ENCODE data around the gene NAA40.

Gene NAA40

GRCh38 chr11:63938479-63939396 is at the start of gene NAA40:
Gene NAA40 (plus strand): TSS chr11:63939002. CDS start chr11:63939097, 95 bp downstream.
- no peaks in the 10 kb centered on the region for H3K9me3 ChIP-seq (ENCODE audit: low read length)
- H3K36me3 ChIP-seq (ENCODE audit: insufficient read depth, low read length): no peaks in the 10 kb centered on the region
- H3K4me1 ChIP-seq (ENCODE audit: insufficient read depth, low read length): peaks cover 14% of the 10 kb centered on the region
- H2AFZ ChIP-seq (ENCODE audit: low read depth, low read length): peak within 1 kb of the TSS; percentile 98
- no peaks in the 10 kb centered on the region for H3K27me3 ChIP-seq (ENCODE audit: insufficient read depth, low read length)
- peak within 1 kb of the TSS; percentile 88 for H3K4me3 ChIP-seq (ENCODE audit: low read length)

GRCh38 chr11:63889344-63889743 is 49.5 kb upstream of the NAA40 start:
- Histone ChIP-seq H3K27me3 (ENCODE audit: insufficient read depth, low read length) (no peaks in the 10 kb centered on the region), H3K4me1 (ENCODE audit: insufficient read depth, low read length) (no peaks in the 10 kb centered on the region), H2AFZ (ENCODE audit: low read depth, low read length) (no peak overlapping the region), H3K9me3 (ENCODE audit: low read length) (peaks cover 7% of the 10 kb centered on the region), H3K36me3 (ENCODE audit: insufficient read depth, low read length) (peaks cover 5% of the 10 kb centered on the region), H3K4me3 (ENCODE audit: low read length) (no peak overlapping the region)

GRCh38 chr11:63890368-63890767 is 48.4 kb upstream of the NAA40 start:
- H3K36me3 ChIP-seq (ENCODE audit: insufficient read depth, low read length): peaks cover 12% of the 10 kb centered on the region
- H3K9me3 ChIP-seq (ENCODE audit: low read length): peaks cover 7% of the 10 kb centered on the region
- no peaks in the 10 kb centered on the region for H3K27me3 ChIP-seq (ENCODE audit: insufficient read depth, low read length)
- H3K4me3 ChIP-seq (ENCODE audit: low read length): no peak overlapping the region
- H2AFZ ChIP-seq (ENCODE audit: low read depth, low read length): no peak overlapping the region
- no peaks in the 10 kb centered on the region for H3K4me1 ChIP-seq (ENCODE audit: insufficient read depth, low read length)

- Histone ChIP-seq H3K4me3 (ENCODE audit: low read length) (no peak overlapping the region), H2AFZ (ENCODE audit: low read depth, low read length) (no peak overlapping the region)
Observed at GRCh38 chr11:63892228-63892627, 46.6 kb upstream of the NAA40 start.

GRCh38 chr11:63893355-63893754 is 45.4 kb upstream of the NAA40 start:
- Histone ChIP-seq H3K9me3 (ENCODE audit: low read length) (peaks cover 7% of the 10 kb centered on the region), H3K4me1 (ENCODE audit: insufficient read depth, low read length) (no peaks in the 10 kb centered on the region), H3K36me3 (ENCODE audit: insufficient read depth, low read length) (peaks cover 37% of the 10 kb centered on the region), H3K27me3 (ENCODE audit: insufficient read depth, low read length) (no peaks in the 10 kb centered on the region), H3K4me3 (ENCODE audit: low read length) (no peak overlapping the region), H2AFZ (ENCODE audit: low read depth, low read length) (no peak overlapping the region)

More at GRCh38 chr11:63892228-63892627, 46.6 kb upstream of the NAA40 start:
- H3K9me3 ChIP-seq (ENCODE audit: low read length): peaks cover 7% of the 10 kb centered on the region
- no peaks in the 10 kb centered on the region for H3K27me3 ChIP-seq (ENCODE audit: insufficient read depth, low read length)
- H3K4me1 ChIP-seq (ENCODE audit: insufficient read depth, low read length): no peaks in the 10 kb centered on the region
- H3K36me3 ChIP-seq (ENCODE audit: insufficient read depth, low read length): peaks cover 25% of the 10 kb centered on the region

GRCh38 chr11:63896071-63896470 is 42.7 kb upstream of the NAA40 start:
- no peaks in the 10 kb centered on the region for H3K4me1 ChIP-seq (ENCODE audit: insufficient read depth, low read length)
- H3K27me3 ChIP-seq (ENCODE audit: insufficient read depth, low read length): no peaks in the 10 kb centered on the region
- H3K9me3 ChIP-seq (ENCODE audit: low read length): peaks cover 7% of the 10 kb centered on the region
- H2AFZ ChIP-seq (ENCODE audit: low read depth, low read length): no peak overlapping the region
- H3K36me3 ChIP-seq (ENCODE audit: insufficient read depth, low read length): peaks cover 62% of the 10 kb centered on the region
- H3K4me3 ChIP-seq (ENCODE audit: low read length): no peak overlapping the region

GRCh38 chr11:63897459-63898146 is 41.2 kb upstream of the NAA40 start:
- H3K4me3 ChIP-seq (ENCODE audit: low read length): no peak overlapping the region
- H3K27me3 ChIP-seq (ENCODE audit: insufficient read depth, low read length): no peaks in the 10 kb centered on the region
- H3K9me3 ChIP-seq (ENCODE audit: low read length): peaks cover 6% of the 10 kb centered on the region
- peaks cover 71% of the 10 kb centered on the region for H3K36me3 ChIP-seq (ENCODE audit: insufficient read depth, low read length)
- H2AFZ ChIP-seq (ENCODE audit: low read depth, low read length): no peak overlapping the region
- H3K4me1 ChIP-seq (ENCODE audit: insufficient read depth, low read length): no peaks in the 10 kb centered on the region

- Histone ChIP-seq H3K4me3 (ENCODE audit: low read length) (no peak overlapping the region), H3K4me1 (ENCODE audit: insufficient read depth, low read length) (no peaks in the 10 kb centered on the region), H3K36me3 (ENCODE audit: insufficient read depth, low read length) (peaks cover 81% of the 10 kb centered on the region), H3K9me3 (ENCODE audit: low read length) (no peaks in the 10 kb centered on the region), H2AFZ (ENCODE audit: low read depth, low read length) (no peak overlapping the region), H3K27me3 (ENCODE audit: insufficient read depth, low read length) (no peaks in the 10 kb centered on the region)
Observed at GRCh38 chr11:63901660-63902059, 37.1 kb upstream of the NAA40 start.

- H3K27me3 ChIP-seq (ENCODE audit: insufficient read depth, low read length): no peaks in the 10 kb centered on the region
- no peak overlapping the region for H3K4me3 ChIP-seq (ENCODE audit: low read length)
- H2AFZ ChIP-seq (ENCODE audit: low read depth, low read length): no peak overlapping the region
- H3K4me1 ChIP-seq (ENCODE audit: insufficient read depth, low read length): peaks cover 8% of the 10 kb centered on the region
- no peaks in the 10 kb centered on the region for H3K9me3 ChIP-seq (ENCODE audit: low read length)
- H3K36me3 ChIP-seq (ENCODE audit: insufficient read depth, low read length): peaks cover 61% of the 10 kb centered on the region
Observed at GRCh38 chr11:63903884-63904283, 34.9 kb upstream of the NAA40 start.

GRCh38 chr11:63904743-63905142 is 34.1 kb upstream of the NAA40 start:
- Histone ChIP-seq H3K9me3 (ENCODE audit: low read length) (no peaks in the 10 kb centered on the region), H3K4me3 (ENCODE audit: low read length) (no peak overlapping the region), H3K27me3 (ENCODE audit: insufficient read depth, low read length) (no peaks in the 10 kb centered on the region), H3K4me1 (ENCODE audit: insufficient read depth, low read length) (peaks cover 16% of the 10 kb centered on the region), H2AFZ (ENCODE audit: low read depth, low read length) (no peak overlapping the region), H3K36me3 (ENCODE audit: insufficient read depth, low read length) (peaks cover 54% of the 10 kb centered on the region)

GRCh38 chr11:63905179-63905578 is 33.6 kb upstream of the NAA40 start:
- Histone ChIP-seq H2AFZ (ENCODE audit: low read depth, low read length) (no peak overlapping the region), H3K4me3 (ENCODE audit: low read length) (no peak overlapping the region), H3K4me1 (ENCODE audit: insufficient read depth, low read length) (peaks cover 21% of the 10 kb centered on the region), H3K27me3 (ENCODE audit: insufficient read depth, low read length) (no peaks in the 10 kb centered on the region), H3K36me3 (ENCODE audit: insufficient read depth, low read length) (peaks cover 50% of the 10 kb centered on the region), H3K9me3 (ENCODE audit: low read length) (no peaks in the 10 kb centered on the region)

DNA sequence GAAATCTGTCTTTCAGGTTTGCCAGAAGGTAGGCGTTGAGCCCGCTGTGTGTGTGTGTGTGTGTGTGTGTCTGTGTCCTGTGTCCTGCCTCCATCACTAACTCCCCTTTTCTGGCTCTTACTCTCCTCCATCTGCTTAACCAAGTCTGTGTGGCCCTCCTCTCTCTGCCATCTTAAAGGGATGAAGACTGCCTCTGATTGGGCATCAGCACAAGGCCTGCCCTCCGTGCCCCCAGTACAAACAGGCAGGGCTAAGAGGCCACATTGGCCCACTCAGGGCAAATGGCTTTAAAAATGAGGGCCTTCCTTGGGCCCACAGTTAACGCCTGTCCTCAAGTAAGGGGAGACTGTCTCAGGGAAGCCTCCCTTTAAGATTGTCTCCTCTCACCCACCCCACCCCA is 32.7 kb upstream of the NAA40 start:
- Histone ChIP-seq H3K9me3 (ENCODE audit: low read length) (no peaks in the 10 kb centered on the region), H3K4me1 (ENCODE audit: insufficient read depth, low read length) (peaks cover 26% of the 10 kb centered on the region), H3K36me3 (ENCODE audit: insufficient read depth, low read length) (peaks cover 41% of the 10 kb centered on the region), H2AFZ (ENCODE audit: low read depth, low read length) (no peak overlapping the region), H3K4me3 (ENCODE audit: low read length) (no peak overlapping the region), H3K27me3 (ENCODE audit: insufficient read depth, low read length) (no peaks in the 10 kb centered on the region)

GRCh38 chr11:63906585-63906984 is 32.2 kb upstream of the NAA40 start:
- Histone ChIP-seq H3K27me3 (ENCODE audit: insufficient read depth, low read length) (no peaks in the 10 kb centered on the region), H3K9me3 (ENCODE audit: low read length) (no peaks in the 10 kb centered on the region), H3K4me1 (ENCODE audit: insufficient read depth, low read length) (peaks cover 31% of the 10 kb centered on the region), H3K36me3 (ENCODE audit: insufficient read depth, low read length) (peaks cover 41% of the 10 kb centered on the region), H3K4me3 (ENCODE audit: low read length) (no peak overlapping the region), H2AFZ (ENCODE audit: low read depth, low read length) (no peak overlapping the region)

All from neuron (in vitro differentiated cells).